HG03135 (cell line): ENCODE results near the gene SPRYD4.

ENCODE experiments used
- ATAC-seq: cut with Tn5 transposase; IDR thresholded peaks from one replicate; pipeline ENCODE4 v1.9.1; 2021; ENCODE audit warnings: mild to moderate bottlenecking, moderate library complexity; ENCODE audit not compliant: unreplicated experiment

The SPRYD4 gene

GRCh38 chr12:56520048-56520447 is 51.7 kb downstream of the SPRYD4 start:
- ATAC-seq, result no peak

GRCh38 chr12:56520506-56520905 is 52.1 kb downstream of the SPRYD4 start:
- no peak for ATAC-seq

GRCh38 chr12:56521209-56521589 is 52.8 kb downstream of the SPRYD4 start:
- ATAC-seq, result no peak

- no peak for ATAC-seq
Observed at GRCh38 chr12:56521590-56522371, 53.4 kb downstream of the SPRYD4 start, which contains the start of gene RBMS2. TSS of gene RBMS2 (plus strand) at chr12:56521820. CDS start at chr12:56522024, 204 bp downstream.

- no peak for ATAC-seq
Observed at GRCh38 chr12:56522411-56523193, 54.2 kb downstream of the SPRYD4 start.

GRCh38 chr12:56528846-56529245 is 60.5 kb downstream of the SPRYD4 start:
- ATAC-seq, result no peak
